ENCODE data around the gene UGT1A8. TPM values are rescaled to one million over a fixed set of nuclear protein-coding genes. Genes with fewer than 3 reads are reported as not detected.
"Not testable (repeated sequence)": the region's sequence is repeated elsewhere in the genome, so short reads cannot be mapped to it uniquely, and the experiment has no call there.

UGT1A8 gene
- 15.1 and 15.4 TPM in 2 replicates for total RNA-seq (2014; rRNA removed; shearing (Covaris generic))

GRCh38 chr2:233617476-233617875 is at the start of gene UGT1A8:
TSS of gene UGT1A8 (plus strand) at chr2:233617633. CDS start at chr2:233617708, 75 bp downstream.
- DNase-seq (ENCODE audit: low read depth): peak; percentile 41

DNA sequence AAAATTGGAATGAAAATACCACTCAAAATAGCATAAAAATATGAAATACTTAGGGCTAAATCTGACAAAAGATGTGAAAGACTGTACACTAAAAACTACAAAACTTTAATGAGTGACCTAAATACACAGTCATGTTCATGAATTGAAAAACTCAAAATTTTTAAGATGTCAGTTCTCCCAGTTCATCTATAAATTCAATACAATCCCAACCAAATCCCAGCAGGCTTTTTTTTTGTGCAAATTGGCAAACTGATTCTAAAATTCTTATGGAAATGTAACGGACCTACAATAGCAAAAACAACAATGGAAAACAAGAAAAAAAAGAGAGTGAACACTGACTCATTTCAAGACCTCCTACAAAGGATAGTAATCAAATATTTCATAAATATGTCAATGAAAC is 46.4 kb upstream of the UGT1A8 start:
- DNase-seq (ENCODE audit: low read depth): no peak

- DNase-seq (ENCODE audit: low read depth): no peak
Observed at GRCh38 chr2:233571462-233571861, 46.0 kb upstream of the UGT1A8 start.

DNA sequence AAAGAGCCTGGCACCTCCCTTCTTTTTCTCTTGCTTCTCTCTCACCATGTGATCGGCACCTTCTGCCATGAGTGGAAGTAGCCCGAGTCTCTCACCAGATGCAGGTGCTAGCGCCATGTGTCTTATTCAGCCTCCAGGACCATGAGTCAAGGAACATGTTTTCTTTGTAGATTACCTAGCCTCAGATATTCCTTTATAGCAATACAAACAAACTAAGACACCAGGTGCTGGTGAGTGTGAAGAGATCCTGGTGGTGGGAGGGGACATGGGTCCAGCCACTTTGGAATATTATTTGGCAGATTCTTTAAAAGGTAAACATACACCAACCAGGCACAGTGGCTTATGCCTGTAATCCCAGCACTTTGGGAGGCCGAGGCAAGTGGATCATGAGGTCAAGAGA is 45.0 kb upstream of the UGT1A8 start:
- DNase-seq (ENCODE audit: low read depth): peak; percentile 17

DNA sequence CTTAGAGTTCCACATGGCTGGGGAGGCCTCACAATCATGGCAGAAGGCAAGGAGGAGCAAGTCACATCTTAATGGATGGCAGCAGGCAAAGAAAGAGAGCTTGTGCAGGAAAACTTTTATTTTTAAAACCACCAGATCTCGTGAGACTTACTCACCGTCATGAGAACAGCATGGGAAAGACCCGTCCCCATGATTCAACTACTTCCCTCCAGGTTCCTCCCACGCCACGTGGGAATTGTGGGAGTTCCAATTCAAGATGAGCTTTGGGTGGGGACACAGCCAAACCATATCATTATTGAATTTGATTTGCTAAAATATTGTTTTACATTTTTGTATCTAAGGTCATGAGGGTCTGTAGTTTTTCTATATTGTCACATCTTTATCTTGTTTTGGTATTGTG is 40.1 kb upstream of the UGT1A8 start:
- not testable (repeated sequence) for DNase-seq (ENCODE audit: low read depth)

GRCh38 chr2:233583217-233583965 is 34.0 kb upstream of the UGT1A8 start:
- DNase-seq (ENCODE audit: low read depth): not testable (repeated sequence)

DNA sequence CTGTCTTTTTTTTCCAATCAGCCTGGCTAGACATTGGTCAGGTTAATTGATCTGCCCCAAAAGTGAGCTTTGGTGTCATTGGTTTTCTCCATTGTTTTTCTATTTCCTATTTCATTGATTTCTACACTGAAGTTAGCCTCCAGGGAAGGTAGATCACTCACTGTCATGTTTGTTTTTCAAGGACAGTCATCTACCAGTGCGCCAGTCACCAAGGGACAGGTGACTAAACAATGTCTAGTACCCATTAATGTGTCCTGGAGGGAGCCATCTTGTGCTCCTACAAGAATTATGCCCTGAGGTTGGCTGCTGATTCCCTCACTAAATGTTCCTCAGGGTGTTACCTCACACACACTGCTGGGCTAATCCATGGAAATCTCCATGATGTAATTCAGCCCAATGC is 33.2 kb upstream of the UGT1A8 start:
- DNase-seq (ENCODE audit: low read depth): no peak

GRCh38 chr2:233588400-233588799 is 29.0 kb upstream of the UGT1A8 start:
- DNase-seq (ENCODE audit: low read depth): no peak

- not testable (repeated sequence) for DNase-seq (ENCODE audit: low read depth)
Observed at GRCh38 chr2:233592706-233593105, 24.7 kb upstream of the UGT1A8 start.

DNA sequence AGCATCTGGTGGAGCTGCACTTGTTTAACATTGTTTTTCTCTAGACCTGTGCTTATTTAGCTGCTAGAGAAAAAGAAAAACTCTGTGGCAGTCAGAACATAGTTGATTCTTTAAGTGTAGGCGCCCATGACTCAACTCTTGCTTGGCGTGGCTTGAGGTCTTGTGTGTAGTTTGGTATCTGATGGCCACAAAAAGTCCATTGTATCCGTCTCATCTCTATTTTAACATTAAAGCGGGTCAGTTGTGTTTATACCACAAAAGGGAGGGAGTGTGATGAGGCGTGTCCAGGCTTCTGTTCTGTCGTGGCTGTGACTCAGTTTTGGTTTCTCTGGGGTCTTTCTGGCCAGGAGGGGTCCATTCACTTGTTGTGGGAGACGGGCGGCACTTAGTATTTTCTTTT is 24.2 kb upstream of the UGT1A8 start:
- peak; percentile 29 for DNase-seq (ENCODE audit: low read depth)

- DNase-seq (ENCODE audit: low read depth): no peak
Observed at GRCh38 chr2:233597522-233597921, 19.9 kb upstream of the UGT1A8 start.

DNA sequence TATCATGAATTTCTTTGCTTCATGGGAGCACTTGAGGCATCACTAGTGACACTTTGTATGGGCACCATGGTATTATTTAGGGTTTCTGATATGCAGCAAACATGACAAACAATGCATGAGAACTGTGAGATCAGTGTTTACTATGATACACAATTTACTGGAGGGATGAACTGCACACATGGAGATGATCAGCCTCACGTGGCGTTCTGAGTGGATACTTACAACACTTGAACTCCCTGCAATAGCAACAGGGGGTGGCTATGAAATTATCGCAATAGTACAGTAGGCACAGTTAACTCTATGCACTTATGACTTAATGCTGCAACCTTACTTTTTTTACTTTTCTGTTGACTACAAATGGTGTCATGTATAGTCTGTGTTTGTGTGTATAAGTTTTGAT is 18.5 kb upstream of the UGT1A8 start:
- no peak for DNase-seq (ENCODE audit: low read depth)

DNA sequence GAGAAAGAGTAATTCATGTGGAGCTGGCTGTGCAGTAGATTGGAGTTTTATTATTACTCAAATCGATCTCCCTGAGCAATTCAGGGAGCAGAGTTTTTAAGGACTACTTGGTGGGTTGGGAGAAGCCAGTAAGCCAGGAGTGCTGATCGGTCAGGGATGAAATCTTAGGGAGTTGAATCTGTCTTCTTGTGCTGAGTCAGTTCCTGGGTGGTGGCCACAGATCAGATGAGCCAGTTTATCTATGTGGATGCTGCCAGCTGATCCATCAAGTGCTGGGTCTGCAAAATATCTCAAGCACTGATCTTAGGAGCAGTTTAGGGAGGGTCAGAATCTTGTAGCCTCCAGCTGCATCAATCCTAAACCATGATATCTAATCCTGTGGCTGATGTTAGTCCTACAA is 17.0 kb upstream of the UGT1A8 start:
- DNase-seq (ENCODE audit: low read depth): no peak

GRCh38 chr2:233602076-233602475 is 15.4 kb upstream of the UGT1A8 start:
- DNase-seq (ENCODE audit: low read depth): no peak

- DNase-seq (ENCODE audit: low read depth): no peak
Observed at GRCh38 chr2:233603520-233603919, 13.9 kb upstream of the UGT1A8 start.

GRCh38 chr2:233604826-233605225 is 12.6 kb upstream of the UGT1A8 start:
- no peak for DNase-seq (ENCODE audit: low read depth)

- DNase-seq (ENCODE audit: low read depth): no peak
Observed at GRCh38 chr2:233605680-233606079, 11.8 kb upstream of the UGT1A8 start.

DNA sequence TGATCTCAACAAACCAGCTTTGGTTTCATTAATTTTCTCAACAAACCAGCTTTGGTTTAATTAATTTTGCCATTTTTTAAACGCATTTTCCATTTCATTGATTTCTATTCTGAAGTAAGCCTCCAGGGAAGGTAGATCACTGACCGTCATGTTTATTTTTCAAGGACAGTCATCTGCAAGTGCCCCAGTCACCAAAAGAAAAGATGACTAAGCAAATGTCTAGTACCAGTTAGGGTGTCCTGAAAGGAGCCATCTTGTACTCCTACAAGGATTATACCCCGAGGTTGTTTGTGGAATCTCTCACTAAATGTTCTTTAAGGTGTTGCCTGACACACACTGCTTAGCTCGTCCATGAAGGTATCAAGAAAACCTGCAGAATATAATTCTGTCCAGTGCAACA is 6.1 kb upstream of the UGT1A8 start:
- no peak for DNase-seq (ENCODE audit: low read depth)

DNA sequence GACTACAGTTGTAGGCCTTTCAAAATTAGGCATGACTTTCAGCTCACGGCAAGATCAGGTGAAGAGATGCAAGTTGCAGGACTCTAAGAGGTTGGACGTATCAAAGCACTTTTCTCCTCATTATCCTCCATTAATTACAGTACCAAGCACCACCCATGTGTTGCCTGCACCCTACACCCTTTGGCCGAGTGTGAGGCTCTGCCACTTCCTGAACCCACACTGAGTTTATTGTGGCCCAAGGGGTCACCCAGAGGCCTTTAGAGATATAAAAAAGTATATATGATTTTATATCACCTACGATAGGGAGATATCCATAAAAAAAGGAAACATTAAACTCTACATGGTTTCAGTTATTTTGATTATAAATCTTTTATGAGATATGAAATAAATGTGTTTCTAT is 2.8 kb downstream of the UGT1A8 start:
- DNase-seq (ENCODE audit: low read depth): no peak

DNA sequence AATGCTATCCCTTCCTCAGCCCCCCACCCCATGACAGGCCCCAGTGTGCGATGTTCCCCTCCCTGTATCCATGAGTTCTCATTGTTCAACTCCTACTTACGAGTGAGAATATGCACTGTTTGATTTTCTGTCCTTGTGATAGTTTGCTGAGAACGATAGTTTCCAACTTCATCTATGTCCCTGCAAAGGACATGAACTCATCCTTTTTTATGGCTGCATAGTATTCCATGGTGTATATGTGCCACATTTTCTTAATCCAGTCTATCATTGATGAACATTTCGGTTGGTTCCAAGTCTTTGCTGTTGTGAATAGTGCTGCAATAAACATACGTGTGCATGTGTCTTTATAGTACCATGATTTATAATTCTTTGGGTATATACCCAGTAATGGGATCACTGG is 4.4 kb downstream of the UGT1A8 start:
- DNase-seq (ENCODE audit: low read depth): not testable (repeated sequence)

GRCh38 chr2:233627331-233628025 is 10.0 kb downstream of the UGT1A8 start:
- DNase-seq (ENCODE audit: low read depth): no peak

- DNase-seq (ENCODE audit: low read depth): not testable (repeated sequence)
Observed at GRCh38 chr2:233636306-233636705, 18.9 kb downstream of the UGT1A8 start, which contains the start of gene UGT1A10. TSS of gene UGT1A10 (plus strand) at chr2:233636448. CDS start at chr2:233636523, 75 bp downstream.

GRCh38 chr2:233638836-233639235 is 21.4 kb downstream of the UGT1A8 start:
- peak; percentile 18 for DNase-seq (ENCODE audit: low read depth)
